Measurements from ENCODE around the gene ZHX3.

DNA sequence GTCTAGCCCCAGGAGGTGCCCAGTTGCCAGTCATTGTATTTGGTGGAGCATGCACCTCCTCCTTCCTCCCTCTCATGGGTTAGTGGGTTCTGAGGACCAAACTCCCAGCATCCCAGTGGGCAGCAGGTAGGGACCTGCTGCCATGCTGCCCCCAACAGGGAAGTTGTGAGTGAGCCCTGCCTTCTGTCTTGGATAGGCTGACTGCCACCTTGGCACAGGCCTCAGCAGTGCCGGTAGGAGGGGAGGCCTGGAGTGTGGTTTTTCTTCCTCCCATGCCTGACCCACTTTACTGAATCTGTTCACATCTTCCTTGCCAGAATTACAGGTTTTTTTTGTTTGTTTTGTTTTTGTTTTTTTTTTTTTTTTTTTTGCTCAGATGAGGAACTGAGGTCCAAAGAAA is 155.6 kb downstream of the ZHX3 start:
- TF ChIP-seq CTCF (conservative IDR thresholded peaks at IDR 0.05; ENCODE audit: low read length) (no peak), EZH2phosphoT487 (IDR thresholded peaks at IDR 0.05; ENCODE audit: borderline replicate concordance) (no peak)
